CD8-positive, alpha-beta memory T cell (primary cell): Measurements from ENCODE around the gene SPNS2. TPM values are rescaled to one million over a fixed set of nuclear protein-coding genes. Genes with fewer than 3 reads are reported as not detected.

Source experiments
- CTCF ChIA-PET: fragments of 350-600 bp; sonication (Branson Sonifier 250); formaldehyde crosslinking; loops from one replicate; lab custom pipeline; 2021; ENCODE audit warnings: antibody characterized with exemption; lab: Charles Lee
- POLR2A ChIA-PET: fragments of 350-600 bp; sonication (Branson Sonifier 250); formaldehyde crosslinking; loops from one replicate; lab custom pipeline; 2021; ENCODE audit warnings: antibody characterized with exemption; lab: Charles Lee
- DNase-seq, 5 donors: peaks; one replicate each; pipeline versions ENCODE4 v3.0.0 to v3.0.0-alpha.2; 2020 to 2022; ENCODE audit warnings: mixed read lengths in 1 of 5
- H3K27ac ChIP-seq: one replicate; pipeline ENCODE4 v1.7.0; 2013; ENCODE audit warnings: low read depth, mild to moderate bottlenecking, low read length, moderate library complexity
- H3K27me3 ChIP-seq: 2 replicates; pipeline ENCODE4 v1.7.0; 2013; ENCODE audit warnings: low read length, mild to moderate bottlenecking; ENCODE audit not compliant: insufficient read depth, poor library complexity, severe bottlenecking
- H3K36me3 ChIP-seq: 2 replicates; pipeline ENCODE4 v1.7.0; 2013; ENCODE audit warnings: mild to moderate bottlenecking, low read length, moderate library complexity; ENCODE audit not compliant: insufficient read depth
- H3K4me1 ChIP-seq: 2 replicates; pipeline ENCODE4 v1.7.0; 2013; ENCODE audit warnings: mild to moderate bottlenecking, low read length, moderate library complexity; ENCODE audit not compliant: insufficient read depth
- H3K4me3 ChIP-seq: 2 replicates; pipeline ENCODE4 v1.7.0; 2013; ENCODE audit warnings: mild to moderate bottlenecking, low read length
- H3K9me3 ChIP-seq: 2 replicates; pipeline ENCODE4 v1.7.0; 2013; ENCODE audit warnings: mild to moderate bottlenecking, low read length
- H3K27ac Mint-ChIP-seq, 8 donors: one replicate each; pipeline ENCODE4 v1.8.0; 2020 to 2021; ENCODE audit warnings: mixed read lengths in 8 of 8, mild to moderate bottlenecking in 6 of 8, inconsistent platforms in 3 of 8, moderate library complexity in 3 of 8
- H3K27me3 Mint-ChIP-seq, 2 donors: one replicate each; pipeline ENCODE4 v1.8.0; 2020 to 2021; ENCODE audit warnings: mixed read lengths in 2 of 2, mild to moderate bottlenecking in 1 of 2, moderate library complexity in 1 of 2
- H3K36me3 Mint-ChIP-seq, 3 donors: one replicate each; pipeline ENCODE4 v1.8.0; 2020 to 2021; ENCODE audit warnings: mixed read lengths in 3 of 3, inconsistent platforms in 1 of 3, mild to moderate bottlenecking in 1 of 3
- H3K4me1 Mint-ChIP-seq, 3 donors: one replicate each; pipeline ENCODE4 v1.8.0; 2020 to 2021; ENCODE audit warnings: mixed read lengths in 3 of 3, inconsistent platforms in 1 of 3, mild to moderate bottlenecking in 1 of 3
- H3K4me3 Mint-ChIP-seq, 7 donors: one replicate each; pipeline ENCODE4 v1.8.0; 2020 to 2021; ENCODE audit warnings: mixed read lengths in 7 of 7, mild to moderate bottlenecking in 6 of 7, moderate library complexity in 4 of 7, inconsistent platforms in 2 of 7
- H3K9me3 Mint-ChIP-seq, 5 donors: one replicate each; pipeline ENCODE4 v1.8.0; 2020 to 2022; ENCODE audit warnings: mixed read lengths in 5 of 5, mild to moderate bottlenecking in 3 of 5, moderate library complexity in 2 of 5, inconsistent platforms in 1 of 5
- polyA plus RNA-seq: library from polyadenylated mRNA; unstranded; fragments of 300-500 nt; fragmentation: Illumina TruSeq; gene quantifications from one replicate; pipeline ENCODE4 v1.2.3, GENCODE V29; 2021
- total RNA-seq, 2 experiments: library from RNA; stranded (reverse); gene quantifications; one replicate each; pipeline ENCODE4 v1.2.3, GENCODE V29; 2021

The SPNS2 gene
- total and polyA plus RNA-seq, 3 experiments from 2014 or later, result 0.10 to 0.50 (median 0.49) TPM

GRCh38 chr17:4549781-4550533 lies 51.3 kb downstream of the SPNS2 start:
- CTCF ChIA-PET, result interaction anchor here (0.9 to 2.5 kb wide), 2 partner anchors 15 to 41 kb away, joined by 3 to 8 read pairs; no protein-coding TSS in a partner anchor
- no peaks in the 10 kb centered on the region for H3K9me3 Mint-ChIP-seq
- peaks cover 13 to 19% (median 16%) of the 10 kb centered on the region in 3 donors for H3K4me1 Mint-ChIP-seq

GRCh38 chr17:4550534-4551039 lies 51.9 kb downstream of the SPNS2 start:
- DNase-seq, result no peak
- Histone ChIP-seq H3K27ac (no peak overlapping the region), H3K4me3 (no peak overlapping the region), H3K4me1 (peaks cover 15% of the 10 kb centered on the region), H3K9me3 (no peaks in the 10 kb centered on the region), H3K36me3 (peaks cover 51% of the 10 kb centered on the region), H3K27me3 (no peaks in the 10 kb centered on the region)
- no peaks in the 10 kb centered on the region for H3K9me3 Mint-ChIP-seq
- POLR2A ChIA-PET, result interaction anchor here (0.5 kb wide), 1 partner anchor 100 kb away, joined by 3 read pairs; no protein-coding TSS in a partner anchor
- no peak overlapping the region for H3K4me3 Mint-ChIP-seq
- H3K36me3 Mint-ChIP-seq, result peaks cover 0 to 85% (median 3%) of the 10 kb centered on the region in 3 donors
- no peak overlapping the region for H3K27ac Mint-ChIP-seq
- CTCF ChIA-PET, result interaction anchor here (0.9 to 2.5 kb wide), 2 partner anchors 14 to 41 kb away, joined by 3 to 8 read pairs; no protein-coding TSS in a partner anchor
- no peaks in the 10 kb centered on the region for H3K27me3 Mint-ChIP-seq
- peaks cover 20 to 25% (median 22%) of the 10 kb centered on the region in 3 donors for H3K4me1 Mint-ChIP-seq

More at GRCh38 chr17:4549781-4550533, 51.3 kb downstream of the SPNS2 start:
- H3K4me3 Mint-ChIP-seq, result no peak overlapping the region
- DNase-seq, result no peak
- H3K27ac Mint-ChIP-seq, result no peak overlapping the region
- no peaks in the 10 kb centered on the region for H3K9me3 ChIP-seq
- no peak overlapping the region for H3K27ac ChIP-seq
- no peaks in the 10 kb centered on the region for H3K27me3 ChIP-seq
- peaks cover 15% of the 10 kb centered on the region for H3K4me1 ChIP-seq
- H3K27me3 Mint-ChIP-seq, result no peaks in the 10 kb centered on the region
- peaks cover 0 to 83% (median 3%) of the 10 kb centered on the region in 3 donors for H3K36me3 Mint-ChIP-seq
- H3K36me3 ChIP-seq, result peaks cover 51% of the 10 kb centered on the region
- no peak overlapping the region for H3K4me3 ChIP-seq
- POLR2A ChIA-PET, result interaction anchor here (0.5 to 0.7 kb wide), 2 partner anchors 101 to 867 kb away, joined by 3 to 5 read pairs; no protein-coding TSS in a partner anchor

- DNase-seq, result no peak
- peaks cover 25 to 31% (median 28%) of the 10 kb centered on the region in 3 donors for H3K4me1 Mint-ChIP-seq
- no peak overlapping the region for H3K4me3 Mint-ChIP-seq
- CTCF ChIA-PET, result interaction anchor here (0.9 kb wide), 1 partner anchor 42 kb away, joined by 3 read pairs; no protein-coding TSS in a partner anchor
- peaks cover 19% of the 10 kb centered on the region for H3K4me1 ChIP-seq
- H3K27me3 Mint-ChIP-seq, result no peaks in the 10 kb centered on the region
- H3K27ac Mint-ChIP-seq, result peak overlapping the region in 1 of 8 donors; percentile 47
- no peaks in the 10 kb centered on the region for H3K9me3 ChIP-seq
- H3K36me3 Mint-ChIP-seq, result peaks cover 0 to 80% (median 3%) of the 10 kb centered on the region in 3 donors
- H3K27ac ChIP-seq, result no peak overlapping the region
- no peak overlapping the region for H3K4me3 ChIP-seq
- no peaks in the 10 kb centered on the region for H3K27me3 ChIP-seq
- H3K36me3 ChIP-seq, result peaks cover 51% of the 10 kb centered on the region
- no peaks in the 10 kb centered on the region for H3K9me3 Mint-ChIP-seq
- POLR2A ChIA-PET, result no interaction called here
Observed at GRCh38 chr17:4551141-4551540, 52.5 kb downstream of the SPNS2 start.

- peaks cover 21% of the 10 kb centered on the region for H3K4me1 ChIP-seq
- ChIA-PET CTCF (interaction anchor here (1.4 kb wide), 1 partner anchor 15 kb away, joined by 4 read pairs; no protein-coding TSS in a partner anchor), POLR2A (no interaction called here)
- no peak overlapping the region for H3K27ac Mint-ChIP-seq
- H3K9me3 ChIP-seq, result no peaks in the 10 kb centered on the region
- peaks cover 0 to 73% (median 3%) of the 10 kb centered on the region in 3 donors for H3K36me3 Mint-ChIP-seq
- H3K4me1 Mint-ChIP-seq, result peaks cover 27 to 32% (median 30%) of the 10 kb centered on the region in 3 donors
- no peaks in the 10 kb centered on the region for H3K9me3 Mint-ChIP-seq
- H3K27me3 ChIP-seq, result no peaks in the 10 kb centered on the region
- H3K27ac ChIP-seq, result no peak overlapping the region
- no peak overlapping the region for H3K4me3 ChIP-seq
- no peaks in the 10 kb centered on the region for H3K27me3 Mint-ChIP-seq
- H3K4me3 Mint-ChIP-seq, result peak overlapping the region in 2 of 7 donors; percentile 15 to 54
- H3K36me3 ChIP-seq, result peaks cover 45% of the 10 kb centered on the region
- DNase-seq, result no peak
Observed at GRCh38 chr17:4551796-4552525, 53.3 kb downstream of the SPNS2 start.

- H3K4me3 ChIP-seq, result peak overlapping the region; percentile 75
- peak overlapping the region in 1 of 8 donors; percentile 50 for H3K27ac Mint-ChIP-seq
- H3K4me3 Mint-ChIP-seq, result peak overlapping the region in 6 of 7 donors; percentile 94 to 97 (median 96)
- H3K36me3 Mint-ChIP-seq, result peaks cover 0 to 58% (median 3%) of the 10 kb centered on the region in 3 donors
- ChIA-PET POLR2A (no interaction called here), CTCF (interaction anchor here (1.4 to 2.5 kb wide), 2 partner anchors 13 kb away, joined by 4 to 14 read pairs; no protein-coding TSS in a partner anchor)
- H3K27me3 Mint-ChIP-seq, result no peaks in the 10 kb centered on the region
- peaks cover 30% of the 10 kb centered on the region for H3K36me3 ChIP-seq
- no peaks in the 10 kb centered on the region for H3K27me3 ChIP-seq
- no peaks in the 10 kb centered on the region for H3K9me3 ChIP-seq
- peaks cover 21% of the 10 kb centered on the region for H3K4me1 ChIP-seq
- H3K27ac ChIP-seq, result no peak overlapping the region
- peaks cover 27 to 32% (median 30%) of the 10 kb centered on the region in 3 donors for H3K4me1 Mint-ChIP-seq
- no peak for DNase-seq
- H3K9me3 Mint-ChIP-seq, result no peaks in the 10 kb centered on the region
Observed at GRCh38 chr17:4553669-4554068, 55.0 kb downstream of the SPNS2 start.

- Histone ChIP-seq H3K27ac (peak overlapping the region; percentile 59), H3K27me3 (no peaks in the 10 kb centered on the region), H3K4me1 (peaks cover 21% of the 10 kb centered on the region), H3K4me3 (peak overlapping the region; percentile 75), H3K36me3 (peaks cover 22% of the 10 kb centered on the region), H3K9me3 (no peaks in the 10 kb centered on the region)
- Mint-ChIP-seq H3K36me3 (peaks cover 0 to 51% (median 3%) of the 10 kb centered on the region in 3 donors), H3K27me3 (no peaks in the 10 kb centered on the region), H3K9me3 (no peaks in the 10 kb centered on the region), H3K27ac (peak overlapping the region; percentile 65 to 99 (median 94)), H3K4me3 (peak overlapping the region; percentile 83 to 97 (median 96)), H3K4me1 (peaks cover 27 to 32% (median 30%) of the 10 kb centered on the region in 3 donors)
- CTCF ChIA-PET, result interaction anchor here (2.5 kb wide), 1 partner anchor 12 kb away, joined by 14 read pairs; no protein-coding TSS in a partner anchor
- POLR2A ChIA-PET, result interaction anchor here (0.7 kb wide), 1 partner anchor 12 kb away, joined by 3 read pairs; no protein-coding TSS in a partner anchor
- DNase-seq, result no peak
Observed at GRCh38 chr17:4554441-4554996, 55.8 kb downstream of the SPNS2 start.
